Stimulated activated CD4-positive, alpha-beta T cell treated with anti-CD3 and anti-CD28 coated beads, Interleukin-1b, Interleukin-23, amount 100 ng/mL, for 4 hours (primary cell): Measurements from ENCODE around the gene B3GAT2.
"Not testable (repeated sequence)": the region's sequence is repeated elsewhere in the genome, so short reads cannot be mapped to it uniquely, and the experiment has no call there.

Experiments
- DNase-seq, 2 donors: peaks; one replicate each; pipeline ENCODE4 v3.0.0-alpha.2; 2020; ENCODE audit warnings: low read depth in 2 of 2

B3GAT2 gene

GRCh38 chr6:70956451-70957283, at the start of gene B3GAT2:
Gene B3GAT2, minus strand, starts transcription at chr6:70957060. Its CDS starts 631 bp downstream, at chr6:70956429.
- peak in 1 of 2 donors; percentile 2 for DNase-seq

- DNase-seq = no peak
Measured at GRCh38 chr6:70998148-70998547, 41.3 kb upstream of the B3GAT2 start.

- DNase-seq = no peak
Measured at GRCh38 chr6:70997379-70997778, 40.5 kb upstream of the B3GAT2 start.

- no peak for DNase-seq
Measured at GRCh38 chr6:70996106-70996505, 39.2 kb upstream of the B3GAT2 start.

GRCh38 chr6:70995411-70995810, 38.6 kb upstream of the B3GAT2 start:
- no peak for DNase-seq

- DNase-seq = no peak
Measured at GRCh38 chr6:70991253-70991652, 34.4 kb upstream of the B3GAT2 start.

- DNase-seq = no peak
Measured at GRCh38 chr6:70985156-70985555, 28.3 kb upstream of the B3GAT2 start.

GRCh38 chr6:70982747-70983146, 25.9 kb upstream of the B3GAT2 start:
- DNase-seq = no peak

GRCh38 chr6:70980727-70981126, 23.9 kb upstream of the B3GAT2 start:
- DNase-seq = no peak

- DNase-seq = no peak
Measured at GRCh38 chr6:70973604-70974003, 16.7 kb upstream of the B3GAT2 start.

GRCh38 chr6:70967049-70967448, 10.2 kb upstream of the B3GAT2 start:
- no peak for DNase-seq

GRCh38 chr6:70957284-70957617, 391 bp upstream of the B3GAT2 start:
- DNase-seq = no peak

- no peak for DNase-seq
Measured at GRCh38 chr6:70956191-70956450, 739 bp downstream of the B3GAT2 start.

GRCh38 chr6:70955441-70956190, 1.2 kb downstream of the B3GAT2 start:
- peak; percentile 67 to 87 for DNase-seq

- DNase-seq = no peak
Measured at GRCh38 chr6:70954750-70955149, 2.1 kb downstream of the B3GAT2 start.

- DNase-seq = no peak
Measured at GRCh38 chr6:70954176-70954575, 2.7 kb downstream of the B3GAT2 start.

- no peak for DNase-seq
Measured at GRCh38 chr6:70952608-70953165, 4.2 kb downstream of the B3GAT2 start.

GRCh38 chr6:70944321-70944720, 12.5 kb downstream of the B3GAT2 start:
- not testable (repeated sequence) for DNase-seq

GRCh38 chr6:70933853-70934252, 23.0 kb downstream of the B3GAT2 start:
- no peak for DNase-seq

- no peak for DNase-seq
Measured at GRCh38 chr6:70905742-70906141, 51.1 kb downstream of the B3GAT2 start.

GRCh38 chr6:70903665-70904452, 53.0 kb downstream of the B3GAT2 start:
- no peak for DNase-seq

- no peak for DNase-seq
Measured at GRCh38 chr6:70901324-70901723, 55.5 kb downstream of the B3GAT2 start.
